HG03442 (cell line): ENCODE results near the gene CSNK1G1.
"Not testable (repeated sequence)": the region's sequence is repeated elsewhere in the genome, so short reads cannot be mapped to it uniquely, and the experiment has no call there.

Experiments
- ATAC-seq: cut with Tn5 transposase; IDR thresholded peaks from one replicate; pipeline ENCODE4 v1.9.1; 2021; ENCODE audit warnings: mild to moderate bottlenecking, moderate library complexity; ENCODE audit not compliant: unreplicated experiment

CSNK1G1 gene

GRCh38 chr15:64355944-64356709, at the start of gene CSNK1G1:
Gene CSNK1G1, minus strand, starts transcription at chr15:64356173. Its CDS starts 55,674 bp downstream, at chr15:64300499.
- peak; percentile 97 for ATAC-seq

- ATAC-seq, result no peak
These were observed 44.6 kb upstream of the CSNK1G1 start for GRCh38 chr15:64400583-64400982.

- no peak for ATAC-seq
These were observed 42.6 kb upstream of the CSNK1G1 start for GRCh38 chr15:64398575-64398974.

GRCh38 chr15:64396789-64397188, 40.8 kb upstream of the CSNK1G1 start:
- ATAC-seq, result no peak

- ATAC-seq, result not testable (repeated sequence)
These were observed 36.5 kb upstream of the CSNK1G1 start for GRCh38 chr15:64392471-64392870.

GRCh38 chr15:64389036-64389435, 33.1 kb upstream of the CSNK1G1 start:
- no peak for ATAC-seq

- ATAC-seq, result peak; percentile 92
These were observed 31.7 kb upstream of the CSNK1G1 start, which contains the start of gene TRIP4 for GRCh38 chr15:64387562-64388168. Gene TRIP4, plus strand, starts transcription at chr15:64387836. Its CDS starts 28 bp downstream, at chr15:64387864.

- ATAC-seq, result no peak
These were observed 30.3 kb upstream of the CSNK1G1 start for GRCh38 chr15:64386291-64386690.

GRCh38 chr15:64383760-64384159, 27.8 kb upstream of the CSNK1G1 start:
- no peak for ATAC-seq

- peak; percentile 94 for ATAC-seq
These were observed 25.2 kb upstream of the CSNK1G1 start, which contains the start of gene PCLAF for GRCh38 chr15:64381000-64381751. Gene PCLAF, minus strand, starts transcription at chr15:64381441. Its CDS starts 70 bp downstream, at chr15:64381371.

- ATAC-seq, result not testable (repeated sequence)
These were observed 24.3 kb upstream of the CSNK1G1 start for GRCh38 chr15:64380130-64380870.

- ATAC-seq, result no peak
These were observed 23.4 kb upstream of the CSNK1G1 start for GRCh38 chr15:64379216-64379960.

GRCh38 chr15:64373360-64373759, 17.4 kb upstream of the CSNK1G1 start:
- no peak for ATAC-seq

GRCh38 chr15:64371383-64371782, 15.4 kb upstream of the CSNK1G1 start:
- ATAC-seq, result not testable (repeated sequence)

- ATAC-seq, result no peak
These were observed 13.2 kb upstream of the CSNK1G1 start for GRCh38 chr15:64369078-64369607.

- no peak for ATAC-seq
These were observed 5.3 kb upstream of the CSNK1G1 start for GRCh38 chr15:64361259-64361658.

GRCh38 chr15:64356710-64357040, 702 bp upstream of the CSNK1G1 start:
- no peak for ATAC-seq

GRCh38 chr15:64355348-64355943, 527 bp downstream of the CSNK1G1 start:
- peak; percentile 16 for ATAC-seq

- ATAC-seq, result no peak
These were observed 1.2 kb downstream of the CSNK1G1 start for GRCh38 chr15:64354688-64355344.
